HL-60 (cell line): ENCODE results near the gene POU2AF3.
"Not testable (repeated sequence)": the region's sequence is repeated elsewhere in the genome, so short reads cannot be mapped to it uniquely, and the experiment has no call there.

ENCODE experiments used
- DNase-seq, 2 experiments: peaks; one replicate each; pipeline ENCODE4 v3.0.0-alpha.2; 2010 to 2020; ENCODE audit warnings: low read depth in 1 of 2, low spot score in 1 of 2
- H3K27ac ChIP-seq: fragments of 250-450 bp; sonication (Bioruptor Pico); replicated peaks from 2 replicates; pipeline ENCODE4 v1.5.1; 2020; ENCODE audit warnings: mild to moderate bottlenecking, moderate library complexity
- H3K27me3 ChIP-seq: fragments of 250-450 bp; sonication (Bioruptor Pico); 2 replicates; pipeline ENCODE4 v1.5.1; 2021; ENCODE audit warnings: mild to moderate bottlenecking, moderate library complexity; ENCODE audit not compliant: insufficient read depth, poor library complexity, severe bottlenecking
- H3K4me3 ChIP-seq: replicated peaks from 2 replicates; pipeline ENCODE4 v1.5.1; 2011; ENCODE audit warnings: mild to moderate bottlenecking, control low read depth, low read length; ENCODE audit not compliant: insufficient read depth
- GABPA ChIP-seq: IDR thresholded peaks from 2 replicates; pipeline ENCODE4 v1.6.1; 2012; ENCODE audit warnings: low read depth
- POLR2AphosphoS5 ChIP-seq: IDR thresholded peaks from 2 replicates; pipeline ENCODE4 v1.6.1; 2012; ENCODE audit warnings: low read depth
- SPI1 ChIP-seq: IDR thresholded peaks from 2 replicates; pipeline ENCODE4 v1.6.1; 2012; ENCODE audit warnings: low read depth, mild to moderate bottlenecking, borderline replicate concordance
- TF ChIP-seq, protein P1 (sequence below): IDR thresholded peaks from one replicate; pipeline ENCODE4 v1.5.1; 2011; ENCODE audit warnings: low read length, control low read depth, inconsistent platforms; ENCODE audit not compliant: insufficient read depth
- TF ChIP-seq, protein P2 (sequence below): IDR thresholded peaks from 2 replicates; pipeline ENCODE4 v1.6.1; 2012; ENCODE audit warnings: low read depth; ENCODE audit not compliant: insufficient replicate concordance

POU2AF3 gene

DNA sequence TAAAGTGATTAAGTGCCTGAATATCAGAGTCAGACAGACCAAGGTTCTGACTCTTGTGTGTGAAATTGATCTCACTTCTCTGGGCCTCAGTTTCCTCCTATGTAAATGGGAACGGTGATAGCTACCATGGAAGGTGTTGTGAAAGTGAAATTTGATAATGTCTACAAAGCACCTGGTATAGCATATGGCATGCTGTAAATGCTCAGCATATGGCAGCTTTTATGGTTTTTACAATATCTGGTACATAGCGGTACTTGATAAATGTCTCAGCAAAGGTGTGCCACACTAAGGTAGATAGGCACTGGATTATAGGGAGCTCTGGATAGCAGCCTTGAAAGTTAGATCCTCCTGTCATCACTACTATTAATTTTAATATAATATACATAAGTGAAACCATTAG is 32.9 kb upstream of the POU2AF3 start:
- no peak overlapping the region for H3K27ac ChIP-seq
- TF ChIP-seq GABPA = no peak
- peaks cover 2% of the 10 kb centered on the region for H3K27me3 ChIP-seq
- no peak for DNase-seq
- no peak overlapping the region for H3K4me3 ChIP-seq

DNA sequence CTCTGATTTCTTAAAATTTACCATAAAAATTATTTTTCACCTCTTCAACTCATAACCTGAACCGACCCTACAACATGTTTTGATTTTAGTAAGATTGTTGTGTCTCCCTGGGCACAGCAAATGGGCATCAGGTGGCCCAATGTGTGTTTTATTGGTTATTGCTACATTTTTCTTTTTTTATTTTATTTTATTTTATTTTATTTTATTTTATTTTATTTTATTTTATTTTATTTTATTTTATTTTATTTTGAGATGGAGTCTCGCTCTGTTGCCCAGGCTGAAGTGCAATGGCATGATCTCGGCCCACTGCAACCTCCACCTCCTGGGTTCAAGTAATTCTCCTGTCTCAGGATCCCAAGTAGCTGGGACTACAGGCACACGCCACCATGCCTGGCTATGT is 30.0 kb upstream of the POU2AF3 start:
- not testable (repeated sequence) for DNase-seq, H3K27me3 ChIP-seq, H3K4me3 ChIP-seq, H3K27ac ChIP-seq

DNA sequence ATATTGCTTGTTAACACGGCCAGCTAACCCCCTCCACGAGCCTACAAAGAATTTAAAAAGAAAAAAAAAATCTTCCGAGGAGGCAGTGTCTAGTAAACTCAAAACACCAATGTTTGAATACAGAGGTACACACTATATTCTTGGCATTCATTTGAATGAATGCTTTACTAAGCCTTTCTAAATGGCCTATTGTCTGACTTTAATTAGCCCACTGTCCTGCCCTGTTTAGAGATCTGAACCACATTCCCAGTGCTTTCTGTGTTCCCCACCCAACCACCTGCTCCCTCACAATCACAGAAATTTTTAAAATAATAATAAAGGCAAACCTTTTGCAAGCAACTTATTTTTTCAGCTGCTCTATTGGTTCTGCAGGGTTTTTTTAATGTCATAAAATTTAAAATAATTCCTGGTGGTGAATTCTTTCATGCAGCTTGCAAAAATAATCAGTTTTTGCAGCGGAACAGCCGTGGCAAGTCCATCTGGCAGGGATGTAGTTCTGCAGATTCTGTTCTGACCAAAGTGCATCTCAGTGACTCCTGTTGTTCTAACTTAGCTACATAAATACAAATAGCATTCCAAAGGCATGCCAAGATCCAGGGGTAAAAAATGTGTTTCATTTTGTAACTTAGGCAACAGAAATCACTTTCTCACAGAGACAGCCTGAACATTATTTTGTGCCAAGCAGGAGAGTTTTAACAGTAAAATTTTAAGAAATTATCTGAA is 29.0 kb upstream of the POU2AF3 start:
- no peak for TF ChIP-seq POLR2AphosphoS5
- no peak for TF ChIP-seq GABPA
- no peak for TF ChIP-seq SPI1
- TF ChIP-seq, protein P1, sequence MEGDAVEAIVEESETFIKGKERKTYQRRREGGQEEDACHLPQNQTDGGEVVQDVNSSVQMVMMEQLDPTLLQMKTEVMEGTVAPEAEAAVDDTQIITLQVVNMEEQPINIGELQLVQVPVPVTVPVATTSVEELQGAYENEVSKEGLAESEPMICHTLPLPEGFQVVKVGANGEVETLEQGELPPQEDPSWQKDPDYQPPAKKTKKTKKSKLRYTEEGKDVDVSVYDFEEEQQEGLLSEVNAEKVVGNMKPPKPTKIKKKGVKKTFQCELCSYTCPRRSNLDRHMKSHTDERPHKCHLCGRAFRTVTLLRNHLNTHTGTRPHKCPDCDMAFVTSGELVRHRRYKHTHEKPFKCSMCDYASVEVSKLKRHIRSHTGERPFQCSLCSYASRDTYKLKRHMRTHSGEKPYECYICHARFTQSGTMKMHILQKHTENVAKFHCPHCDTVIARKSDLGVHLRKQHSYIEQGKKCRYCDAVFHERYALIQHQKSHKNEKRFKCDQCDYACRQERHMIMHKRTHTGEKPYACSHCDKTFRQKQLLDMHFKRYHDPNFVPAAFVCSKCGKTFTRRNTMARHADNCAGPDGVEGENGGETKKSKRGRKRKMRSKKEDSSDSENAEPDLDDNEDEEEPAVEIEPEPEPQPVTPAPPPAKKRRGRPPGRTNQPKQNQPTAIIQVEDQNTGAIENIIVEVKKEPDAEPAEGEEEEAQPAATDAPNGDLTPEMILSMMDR = no peak
- TF ChIP-seq, protein P2, sequence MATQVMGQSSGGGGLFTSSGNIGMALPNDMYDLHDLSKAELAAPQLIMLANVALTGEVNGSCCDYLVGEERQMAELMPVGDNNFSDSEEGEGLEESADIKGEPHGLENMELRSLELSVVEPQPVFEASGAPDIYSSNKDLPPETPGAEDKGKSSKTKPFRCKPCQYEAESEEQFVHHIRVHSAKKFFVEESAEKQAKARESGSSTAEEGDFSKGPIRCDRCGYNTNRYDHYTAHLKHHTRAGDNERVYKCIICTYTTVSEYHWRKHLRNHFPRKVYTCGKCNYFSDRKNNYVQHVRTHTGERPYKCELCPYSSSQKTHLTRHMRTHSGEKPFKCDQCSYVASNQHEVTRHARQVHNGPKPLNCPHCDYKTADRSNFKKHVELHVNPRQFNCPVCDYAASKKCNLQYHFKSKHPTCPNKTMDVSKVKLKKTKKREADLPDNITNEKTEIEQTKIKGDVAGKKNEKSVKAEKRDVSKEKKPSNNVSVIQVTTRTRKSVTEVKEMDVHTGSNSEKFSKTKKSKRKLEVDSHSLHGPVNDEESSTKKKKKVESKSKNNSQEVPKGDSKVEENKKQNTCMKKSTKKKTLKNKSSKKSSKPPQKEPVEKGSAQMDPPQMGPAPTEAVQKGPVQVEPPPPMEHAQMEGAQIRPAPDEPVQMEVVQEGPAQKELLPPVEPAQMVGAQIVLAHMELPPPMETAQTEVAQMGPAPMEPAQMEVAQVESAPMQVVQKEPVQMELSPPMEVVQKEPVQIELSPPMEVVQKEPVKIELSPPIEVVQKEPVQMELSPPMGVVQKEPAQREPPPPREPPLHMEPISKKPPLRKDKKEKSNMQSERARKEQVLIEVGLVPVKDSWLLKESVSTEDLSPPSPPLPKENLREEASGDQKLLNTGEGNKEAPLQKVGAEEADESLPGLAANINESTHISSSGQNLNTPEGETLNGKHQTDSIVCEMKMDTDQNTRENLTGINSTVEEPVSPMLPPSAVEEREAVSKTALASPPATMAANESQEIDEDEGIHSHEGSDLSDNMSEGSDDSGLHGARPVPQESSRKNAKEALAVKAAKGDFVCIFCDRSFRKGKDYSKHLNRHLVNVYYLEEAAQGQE = no peak
- no peaks in the 10 kb centered on the region for H3K27me3 ChIP-seq
- H3K4me3 ChIP-seq = no peak overlapping the region
- DNase-seq = no peak
- H3K27ac ChIP-seq = no peak overlapping the region

DNA sequence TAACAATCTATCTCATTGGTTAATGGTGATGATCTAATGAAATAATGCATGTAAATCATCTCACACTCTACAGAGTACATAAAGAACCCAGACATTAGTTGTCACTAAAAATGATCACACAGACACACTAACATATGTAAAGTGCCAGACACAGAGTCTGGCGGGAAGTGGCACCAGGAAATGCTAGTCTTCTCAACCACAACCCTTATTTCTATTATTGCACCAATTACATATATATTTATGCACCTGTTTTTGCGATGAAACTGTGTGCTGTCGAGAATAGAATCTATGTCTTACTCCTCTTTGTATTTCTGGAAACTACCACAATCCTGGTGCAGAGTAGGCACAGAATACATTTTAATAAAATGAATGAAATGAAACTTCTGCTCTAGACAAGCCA is 25.9 kb upstream of the POU2AF3 start:
- no peak for DNase-seq
- TF ChIP-seq POLR2AphosphoS5 = no peak
- Histone ChIP-seq H3K27ac (no peak overlapping the region), H3K27me3 (no peaks in the 10 kb centered on the region), H3K4me3 (no peak overlapping the region)

DNA sequence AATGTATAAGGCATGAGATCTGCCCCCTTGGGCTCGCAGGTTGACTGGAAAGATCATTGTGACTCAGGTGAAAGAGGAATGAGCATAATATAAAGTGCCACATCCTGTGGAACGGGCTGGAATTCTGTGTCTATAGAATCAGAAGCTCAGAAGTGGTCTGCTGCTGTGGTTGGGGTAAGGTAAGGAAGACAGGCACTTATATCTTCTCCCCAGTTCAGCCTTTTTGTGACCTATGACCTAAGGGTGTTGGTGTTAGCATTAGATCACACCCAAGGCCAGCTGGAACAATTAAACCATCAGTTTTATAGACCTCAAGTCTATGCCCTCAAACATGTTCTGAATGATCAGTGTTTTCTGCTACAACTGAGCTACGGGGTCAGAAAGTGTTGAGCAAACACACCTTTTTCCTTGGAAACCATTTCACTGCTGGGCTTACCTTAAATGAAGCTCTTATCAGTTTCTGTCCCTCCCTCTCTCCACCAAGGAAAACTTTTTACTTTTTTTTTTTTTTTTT is 15.7 kb upstream of the POU2AF3 start:
- Histone ChIP-seq H3K4me3 (no peak overlapping the region), H3K27ac (no peak overlapping the region), H3K27me3 (peaks cover 2% of the 10 kb centered on the region)
- TF ChIP-seq, protein P1 = no peak
- TF ChIP-seq POLR2AphosphoS5 = no peak
- DNase-seq = no peak

DNA sequence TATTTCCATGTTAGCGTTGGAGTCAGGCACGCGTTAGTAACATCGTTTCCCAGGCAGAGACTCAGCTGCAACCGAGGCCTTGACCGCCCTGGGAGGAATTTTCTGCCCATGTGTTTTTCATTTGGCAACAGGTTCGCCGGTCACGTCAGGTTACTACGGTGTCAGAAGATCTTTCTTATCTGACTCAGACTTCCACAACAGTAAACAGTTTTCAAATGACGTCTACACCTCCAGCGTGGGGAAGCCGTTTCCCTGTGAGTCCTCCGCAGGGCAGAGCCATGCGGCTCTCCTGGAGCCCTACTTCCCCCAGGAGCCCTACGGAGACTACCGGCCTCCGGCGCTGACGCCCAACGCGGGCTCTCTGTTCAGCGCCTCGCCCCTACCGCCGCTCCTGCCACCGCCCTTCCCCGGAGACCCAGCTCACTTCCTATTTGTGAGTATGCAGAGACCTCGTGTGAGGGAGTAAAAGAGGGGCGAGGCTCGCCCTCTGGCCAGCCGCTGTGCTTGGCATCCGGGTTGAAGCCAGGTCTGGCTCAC is 14.3 kb upstream of the POU2AF3 start:
- peaks cover 2% of the 10 kb centered on the region for H3K27me3 ChIP-seq
- TF ChIP-seq POLR2AphosphoS5 (no peak), SPI1 (no peak), GABPA (no peak)
- TF ChIP-seq, protein P1 = no peak
- TF ChIP-seq, protein P2 = no peak
- no peak overlapping the region for H3K4me3 ChIP-seq
- H3K27ac ChIP-seq = no peak overlapping the region
- no peak for DNase-seq
